ENCODE data around the gene SLFN11.

SLFN11 gene

DNA sequence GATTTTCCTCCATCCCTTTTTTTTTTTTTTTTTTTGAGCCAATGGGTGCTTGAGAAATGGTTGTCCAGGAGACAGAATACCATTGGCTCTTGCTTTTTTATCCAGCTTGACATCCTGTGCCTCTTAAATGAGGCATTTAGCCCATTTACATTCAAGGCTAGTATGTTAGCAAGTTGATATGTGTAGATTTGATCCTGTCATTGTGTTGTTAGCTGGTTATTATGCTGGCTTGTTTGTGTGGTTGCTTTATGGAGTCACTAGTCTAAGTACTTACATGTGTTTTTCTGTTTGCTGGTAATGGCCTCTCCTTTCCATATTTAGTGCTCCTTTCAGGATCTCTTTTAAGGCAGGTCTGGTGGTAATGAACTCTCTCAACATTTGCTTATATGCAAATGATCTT, 14.1 kb upstream of the SLFN11 start:
- H3K9ac ChIP-seq, result no peak overlapping the region
- H3K27ac ChIP-seq, result no peak overlapping the region
- no peaks in the 10 kb centered on the region for H3K27me3 ChIP-seq (ENCODE audit: control insufficient read depth, insufficient read depth, low read length)
- H3K4me2 ChIP-seq (ENCODE audit: low read length), result no peak overlapping the region
- no peak overlapping the region for H2AFZ ChIP-seq
- no peaks in the 10 kb centered on the region for H3K4me1 ChIP-seq
- no peaks in the 10 kb centered on the region for H3K79me2 ChIP-seq
- no peaks in the 10 kb centered on the region for H3K9me3 ChIP-seq (ENCODE audit: control insufficient read depth, low read length)
- H3K36me3 ChIP-seq (ENCODE audit: control insufficient read depth, insufficient read depth, low read length), result no peaks in the 10 kb centered on the region
- no peak overlapping the region for H3K4me3 ChIP-seq (ENCODE audit: low read depth, low read length)
- TF ChIP-seq, protein P1, sequence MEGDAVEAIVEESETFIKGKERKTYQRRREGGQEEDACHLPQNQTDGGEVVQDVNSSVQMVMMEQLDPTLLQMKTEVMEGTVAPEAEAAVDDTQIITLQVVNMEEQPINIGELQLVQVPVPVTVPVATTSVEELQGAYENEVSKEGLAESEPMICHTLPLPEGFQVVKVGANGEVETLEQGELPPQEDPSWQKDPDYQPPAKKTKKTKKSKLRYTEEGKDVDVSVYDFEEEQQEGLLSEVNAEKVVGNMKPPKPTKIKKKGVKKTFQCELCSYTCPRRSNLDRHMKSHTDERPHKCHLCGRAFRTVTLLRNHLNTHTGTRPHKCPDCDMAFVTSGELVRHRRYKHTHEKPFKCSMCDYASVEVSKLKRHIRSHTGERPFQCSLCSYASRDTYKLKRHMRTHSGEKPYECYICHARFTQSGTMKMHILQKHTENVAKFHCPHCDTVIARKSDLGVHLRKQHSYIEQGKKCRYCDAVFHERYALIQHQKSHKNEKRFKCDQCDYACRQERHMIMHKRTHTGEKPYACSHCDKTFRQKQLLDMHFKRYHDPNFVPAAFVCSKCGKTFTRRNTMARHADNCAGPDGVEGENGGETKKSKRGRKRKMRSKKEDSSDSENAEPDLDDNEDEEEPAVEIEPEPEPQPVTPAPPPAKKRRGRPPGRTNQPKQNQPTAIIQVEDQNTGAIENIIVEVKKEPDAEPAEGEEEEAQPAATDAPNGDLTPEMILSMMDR (IDR thresholded peaks at IDR 0.05), result no peak

GRCh38 chr17:35377706-35378105, 4.3 kb upstream of the SLFN11 start:
- Histone ChIP-seq H3K27me3 (ENCODE audit: control insufficient read depth, insufficient read depth, low read length) (no peaks in the 10 kb centered on the region), H3K79me2 (no peaks in the 10 kb centered on the region), H3K36me3 (ENCODE audit: control insufficient read depth, insufficient read depth, low read length) (no peaks in the 10 kb centered on the region), H2AFZ (no peak overlapping the region), H3K4me2 (ENCODE audit: low read length) (no peak overlapping the region), H3K4me3 (ENCODE audit: low read depth, low read length) (no peak overlapping the region), H3K9me3 (ENCODE audit: control insufficient read depth, low read length) (no peaks in the 10 kb centered on the region), H3K9ac (no peak overlapping the region), H3K27ac (no peak overlapping the region), H3K4me1 (no peaks in the 10 kb centered on the region)
- TF ChIP-seq, protein P1 (IDR thresholded peaks at IDR 0.05), result no peak

DNA sequence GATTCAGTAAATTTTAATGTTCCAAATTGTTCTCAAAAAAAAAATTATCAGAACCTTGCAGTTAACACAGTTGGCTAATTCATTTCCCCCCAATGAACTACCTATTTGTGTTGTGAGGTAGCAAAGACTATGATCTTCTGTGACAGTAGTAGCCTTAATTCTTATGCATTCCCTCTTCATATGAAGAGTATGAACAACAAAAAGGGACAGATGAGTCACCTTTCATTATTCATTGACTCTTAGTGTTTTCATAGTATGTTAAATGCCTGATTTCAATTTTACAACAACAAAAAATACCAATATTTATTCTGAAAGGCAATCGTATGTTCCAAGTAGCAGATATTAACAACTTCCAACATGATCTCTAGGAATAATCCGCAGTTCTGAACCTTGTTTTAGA, 3.6 kb upstream of the SLFN11 start:
- TF ChIP-seq, protein P1 (IDR thresholded peaks at IDR 0.05), result no peak
- H3K4me2 ChIP-seq (ENCODE audit: low read length), result no peak overlapping the region
- H3K9ac ChIP-seq, result no peak overlapping the region
- no peaks in the 10 kb centered on the region for H3K27me3 ChIP-seq (ENCODE audit: control insufficient read depth, insufficient read depth, low read length)
- no peak overlapping the region for H2AFZ ChIP-seq
- no peaks in the 10 kb centered on the region for H3K36me3 ChIP-seq (ENCODE audit: control insufficient read depth, insufficient read depth, low read length)
- no peaks in the 10 kb centered on the region for H3K79me2 ChIP-seq
- H3K27ac ChIP-seq, result no peak overlapping the region
- no peaks in the 10 kb centered on the region for H3K9me3 ChIP-seq (ENCODE audit: control insufficient read depth, low read length)
- H3K4me3 ChIP-seq (ENCODE audit: low read depth, low read length), result no peak overlapping the region
- no peaks in the 10 kb centered on the region for H3K4me1 ChIP-seq

DNA sequence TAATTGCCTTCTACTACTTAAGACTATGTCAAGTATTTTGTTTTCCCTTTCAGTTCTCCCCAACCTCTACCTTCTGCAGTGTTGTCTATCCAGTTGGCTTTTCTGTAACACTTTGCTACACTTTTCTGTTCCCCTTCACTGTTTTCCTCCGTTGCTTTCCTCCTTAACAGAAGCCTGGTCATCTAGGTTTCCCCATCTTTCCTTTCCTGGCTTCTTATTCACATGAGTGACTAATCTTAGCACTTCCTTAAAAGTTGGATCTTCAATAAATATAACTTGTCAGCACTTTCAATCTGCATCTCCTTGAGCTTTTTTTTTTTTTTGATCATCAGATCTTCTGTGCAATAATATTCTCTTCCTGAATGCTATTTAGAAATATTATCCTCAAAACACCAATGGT, 2.8 kb upstream of the SLFN11 start:
- no peak overlapping the region for H3K4me3 ChIP-seq (ENCODE audit: low read depth, low read length)
- H3K79me2 ChIP-seq, result no peaks in the 10 kb centered on the region
- peak overlapping the region; percentile 6 for H3K27ac ChIP-seq
- no peaks in the 10 kb centered on the region for H3K36me3 ChIP-seq (ENCODE audit: control insufficient read depth, insufficient read depth, low read length)
- H3K9ac ChIP-seq, result no peak overlapping the region
- H3K4me2 ChIP-seq (ENCODE audit: low read length), result no peak overlapping the region
- no peaks in the 10 kb centered on the region for H3K4me1 ChIP-seq
- H3K27me3 ChIP-seq (ENCODE audit: control insufficient read depth, insufficient read depth, low read length), result no peaks in the 10 kb centered on the region
- H3K9me3 ChIP-seq (ENCODE audit: control insufficient read depth, low read length), result no peaks in the 10 kb centered on the region
- TF ChIP-seq, protein P1 (IDR thresholded peaks at IDR 0.05), result no peak
- no peak overlapping the region for H2AFZ ChIP-seq

DNA sequence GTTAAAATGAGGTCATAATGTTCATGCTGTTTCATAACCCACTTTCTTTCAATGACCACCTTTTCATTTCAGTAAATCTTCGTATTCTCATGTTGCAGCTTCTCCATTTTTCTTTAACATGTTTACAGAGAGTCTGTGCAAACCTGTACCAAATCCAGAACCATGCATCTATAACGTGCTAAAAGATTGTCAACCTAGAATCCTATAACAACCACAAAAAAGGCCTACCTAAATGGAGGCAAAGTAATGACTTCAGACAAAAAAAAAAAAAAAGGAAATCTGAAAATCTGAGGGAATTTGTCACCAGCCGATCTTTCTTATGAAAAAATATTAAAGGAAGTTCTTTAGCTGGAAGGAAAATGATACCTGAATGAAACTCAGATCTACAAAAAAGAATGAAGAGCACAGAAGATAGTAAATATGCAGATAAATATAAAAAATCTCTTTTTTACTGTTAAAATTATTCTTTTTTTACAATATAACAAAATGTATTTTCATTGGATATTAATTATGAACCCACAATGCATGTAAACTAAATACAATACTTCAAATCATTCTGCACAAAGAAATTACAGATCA, 1.4 kb upstream of the SLFN11 start:
- Histone ChIP-seq H3K27ac (peak overlapping the region; percentile 84), H3K4me3 (ENCODE audit: low read depth, low read length) (peak overlapping the region; percentile 66), H3K4me2 (ENCODE audit: low read length) (peak overlapping the region; percentile 97), H2AFZ (peak overlapping the region; percentile 55), H3K9ac (no peak overlapping the region), H3K9me3 (ENCODE audit: control insufficient read depth, low read length) (no peaks in the 10 kb centered on the region), H3K4me1 (no peaks in the 10 kb centered on the region), H3K27me3 (ENCODE audit: control insufficient read depth, insufficient read depth, low read length) (no peaks in the 10 kb centered on the region), H3K36me3 (ENCODE audit: control insufficient read depth, insufficient read depth, low read length) (no peaks in the 10 kb centered on the region), H3K79me2 (no peaks in the 10 kb centered on the region)
- TF ChIP-seq, protein P1 (IDR thresholded peaks at IDR 0.05), result no peak

Measured in parathyroid adenoma (tissue), 2 donors.